ENCODE data around the gene AEBP2.
"Not testable (repeated sequence)": the region's sequence is repeated elsewhere in the genome, so short reads cannot be mapped to it uniquely, and the experiment has no call there.

The AEBP2 gene

GRCh38 chr12:19458733-19459132, 19.4 kb downstream of the AEBP2 start:
- DNase-seq = no peak

DNA sequence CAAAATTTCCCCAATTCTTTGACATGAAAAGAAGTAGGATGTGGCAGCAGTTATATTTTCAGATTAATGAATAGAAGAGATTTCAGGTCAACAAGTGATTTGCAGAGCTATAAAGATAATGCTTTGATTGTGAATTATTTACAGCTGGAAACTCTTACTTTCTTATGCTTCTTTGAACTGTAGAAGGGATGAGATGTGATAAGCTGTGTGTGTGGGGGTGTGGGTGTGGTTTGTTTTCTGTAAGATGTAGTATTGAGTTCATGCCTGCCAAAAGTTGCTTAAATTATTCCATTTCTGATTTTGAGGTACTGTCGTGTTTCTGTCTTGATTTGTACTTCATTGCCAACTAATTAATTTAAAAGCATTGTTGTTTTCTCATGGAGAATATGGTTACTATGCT, 22.7 kb downstream of the AEBP2 start:
- no peak for DNase-seq

DNA sequence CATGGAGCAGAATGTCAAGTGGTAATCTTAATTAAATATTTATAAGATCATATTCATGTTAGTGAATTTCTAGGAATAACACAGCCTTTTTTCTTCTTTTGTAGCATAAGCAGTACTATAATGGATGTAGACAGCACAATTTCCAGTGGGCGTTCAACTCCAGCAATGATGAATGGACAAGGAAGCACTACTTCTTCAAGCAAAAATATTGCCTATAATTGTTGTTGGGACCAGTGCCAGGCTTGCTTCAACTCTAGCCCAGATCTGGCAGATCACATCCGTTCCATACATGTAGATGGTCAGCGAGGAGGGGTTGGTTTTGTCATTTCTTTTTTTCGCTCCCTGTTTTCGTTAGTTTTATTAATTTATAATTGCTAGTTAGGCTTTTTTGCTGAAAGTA, 23.1 kb downstream of the AEBP2 start:
- no peak for DNase-seq

GRCh38 chr12:19464192-19464580, 24.9 kb downstream of the AEBP2 start:
- no peak for DNase-seq

- no peak for DNase-seq
Measured at GRCh38 chr12:19465711-19466110, 26.4 kb downstream of the AEBP2 start.

DNA sequence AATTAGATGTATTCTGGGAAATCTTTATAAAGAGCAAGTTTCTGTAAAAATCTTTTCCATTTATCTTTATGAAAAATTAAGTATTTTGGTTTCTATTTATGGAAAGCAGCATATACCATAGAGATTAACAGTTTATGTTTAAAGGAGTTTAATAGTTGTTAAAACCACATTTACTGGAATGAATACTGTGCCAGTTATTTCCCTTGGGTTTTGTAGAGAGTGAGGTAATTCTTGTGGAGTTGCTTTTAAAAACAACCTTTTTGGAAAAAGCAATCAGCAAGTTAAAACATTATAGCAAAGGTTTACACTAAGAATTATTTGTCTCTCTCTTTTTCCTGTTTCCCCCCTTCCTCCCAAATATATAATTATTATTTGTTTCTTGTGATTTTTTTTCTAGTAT, 34.9 kb downstream of the AEBP2 start:
- no peak for DNase-seq

GRCh38 chr12:19475884-19476505, 36.7 kb downstream of the AEBP2 start:
- not testable (repeated sequence) for DNase-seq

DNA sequence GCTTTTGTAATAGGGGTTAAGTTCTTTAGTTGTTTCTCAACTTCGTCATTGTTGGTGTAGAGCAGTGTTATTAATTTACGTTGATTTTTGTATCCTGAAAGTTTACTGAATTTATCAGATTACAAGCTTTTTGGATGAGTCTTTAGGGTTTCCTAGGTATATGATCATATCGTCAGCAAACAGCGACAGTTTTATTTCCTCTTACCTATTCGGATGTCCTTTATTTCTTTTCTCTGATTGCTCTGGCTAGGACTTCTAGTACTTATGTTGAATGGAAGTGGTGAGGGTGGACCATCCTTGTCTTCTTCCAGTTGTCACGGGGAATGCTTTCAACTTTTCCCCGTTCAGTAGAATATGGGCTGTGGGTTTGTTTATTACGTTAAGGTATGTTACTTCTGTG, 37.8 kb downstream of the AEBP2 start:
- DNase-seq = no peak

DNA sequence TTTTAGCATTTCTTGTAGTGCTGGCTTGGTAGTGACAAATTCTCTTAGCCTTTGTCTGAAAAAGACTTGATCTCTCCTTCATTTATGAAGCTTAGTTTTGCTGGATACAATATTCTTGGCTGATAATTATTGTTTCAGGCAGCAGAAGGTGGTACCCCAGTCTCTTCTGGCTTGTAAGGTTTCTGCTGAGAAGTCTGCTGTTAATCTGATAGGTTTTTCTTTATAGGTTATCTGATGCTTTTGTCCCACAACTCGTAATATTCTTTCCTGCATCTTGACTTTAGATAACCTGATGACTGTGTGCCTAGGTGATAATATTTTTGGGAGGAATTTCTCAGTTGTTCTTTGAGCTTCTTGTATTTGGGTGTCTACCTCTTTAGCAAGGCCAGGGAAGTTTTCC, 41.2 kb downstream of the AEBP2 start:
- DNase-seq = no peak

DNA sequence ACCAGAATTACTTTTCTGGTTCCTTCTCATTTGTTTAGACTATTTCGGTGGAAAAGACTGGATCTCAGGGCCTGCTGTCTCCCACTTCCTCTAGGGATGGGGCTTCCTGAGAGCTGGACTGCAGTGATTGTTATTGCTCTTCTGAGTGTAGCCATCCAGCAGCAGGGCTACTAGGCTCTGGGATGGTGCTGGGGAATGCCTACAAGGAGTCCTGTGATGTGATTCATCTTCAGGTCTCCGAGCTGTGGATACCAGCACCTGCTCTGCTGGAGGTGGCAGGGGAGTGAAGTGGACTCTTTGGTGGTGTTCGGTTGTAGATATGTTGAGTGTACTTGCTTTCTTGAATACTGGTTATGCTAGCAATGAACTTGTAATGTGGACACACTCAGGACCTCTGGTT, 42.7 kb downstream of the AEBP2 start:
- DNase-seq = no peak

DNA sequence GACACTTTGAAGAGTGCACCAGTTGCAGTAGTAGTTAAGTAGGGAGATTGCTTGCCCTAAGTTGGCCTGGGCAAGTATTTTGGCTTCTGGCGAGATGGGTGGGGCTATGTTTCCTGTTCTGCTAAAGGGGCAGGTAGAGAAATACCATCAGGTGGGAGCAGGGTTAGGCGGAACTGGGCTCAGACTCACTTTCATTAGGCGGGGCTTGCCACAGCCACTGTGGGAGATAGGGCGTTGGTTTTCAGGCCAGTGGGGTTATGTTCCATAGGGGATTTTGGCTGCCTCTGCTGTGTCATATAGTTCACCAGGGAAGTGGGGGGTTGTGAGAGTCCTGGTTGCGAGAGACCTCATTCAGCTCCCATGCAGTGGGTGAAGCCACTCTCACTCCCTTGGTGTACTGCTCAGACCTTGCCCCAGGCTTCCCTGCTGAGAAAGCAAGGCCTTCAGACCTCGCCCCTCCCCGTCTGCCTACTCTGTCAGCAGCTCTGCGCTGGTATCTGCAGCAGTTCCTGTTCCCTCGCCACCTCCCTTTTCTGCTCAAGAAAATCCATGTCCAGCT, 43.3 kb downstream of the AEBP2 start:
- DNase-seq = no peak

GRCh38 chr12:19483727-19484126, 44.4 kb downstream of the AEBP2 start:
- DNase-seq = no peak

GRCh38 chr12:19484738-19485137, 45.4 kb downstream of the AEBP2 start:
- DNase-seq = no peak

- no peak for DNase-seq
Measured at GRCh38 chr12:19485240-19485639, 45.9 kb downstream of the AEBP2 start.

DNA sequence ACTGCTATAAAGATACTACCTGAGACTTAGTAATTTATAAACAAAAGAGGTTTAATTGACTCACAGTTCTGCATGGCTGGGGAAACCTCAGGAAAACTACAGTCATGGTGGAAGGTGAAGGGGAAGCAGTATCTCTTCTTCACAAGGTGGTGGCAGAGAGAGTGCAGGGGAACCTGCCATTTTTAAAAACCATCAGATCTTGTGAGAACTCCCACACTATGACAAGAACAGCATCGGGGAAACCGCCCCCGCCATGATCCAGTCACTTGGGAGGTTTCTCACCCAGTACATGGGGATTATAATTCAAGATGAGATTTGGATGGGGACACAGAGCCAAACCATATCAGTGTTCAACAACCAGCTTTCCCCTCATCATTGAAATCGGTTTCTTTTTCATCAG, 49.9 kb downstream of the AEBP2 start:
- no peak for DNase-seq

DNA sequence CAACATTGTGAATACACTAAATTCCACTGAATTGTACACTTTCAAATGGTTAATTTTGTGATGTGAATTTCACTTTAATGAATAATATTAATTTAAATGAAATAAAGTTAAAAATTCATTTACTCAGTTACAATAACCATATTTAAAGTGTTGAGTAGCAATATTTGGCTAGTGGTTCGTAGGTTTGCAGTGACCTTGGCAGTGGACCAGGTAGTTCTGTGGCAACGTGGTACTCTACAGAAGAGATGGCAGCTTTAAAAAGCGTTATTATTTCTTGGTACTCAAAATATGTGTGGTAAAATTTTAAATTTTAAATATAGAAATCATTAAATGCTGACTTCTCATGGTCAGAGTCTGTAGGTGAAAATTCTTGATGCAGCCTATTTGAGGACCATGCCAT, 51.6 kb downstream of the AEBP2 start:
- no peak for DNase-seq

DNA sequence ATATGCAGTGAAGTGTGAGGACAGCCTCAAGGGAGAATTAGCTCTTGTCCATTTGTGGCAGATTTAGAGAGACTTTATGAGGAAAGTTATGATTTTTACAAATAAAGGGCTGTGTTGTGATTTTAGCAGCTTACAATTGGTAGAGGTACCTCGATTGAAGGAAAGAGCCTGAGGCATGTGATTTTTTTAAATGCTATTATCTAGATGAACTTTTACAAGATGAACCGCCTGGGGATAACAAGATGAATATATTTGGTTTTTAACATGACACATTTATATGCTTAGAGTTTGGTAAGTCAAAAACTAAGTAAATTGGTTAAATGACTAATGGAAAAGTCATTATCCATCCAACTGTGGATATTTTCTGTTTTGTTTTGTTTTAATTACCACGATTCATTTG, 52.6 kb downstream of the AEBP2 start:
- DNase-seq = no peak

DNA sequence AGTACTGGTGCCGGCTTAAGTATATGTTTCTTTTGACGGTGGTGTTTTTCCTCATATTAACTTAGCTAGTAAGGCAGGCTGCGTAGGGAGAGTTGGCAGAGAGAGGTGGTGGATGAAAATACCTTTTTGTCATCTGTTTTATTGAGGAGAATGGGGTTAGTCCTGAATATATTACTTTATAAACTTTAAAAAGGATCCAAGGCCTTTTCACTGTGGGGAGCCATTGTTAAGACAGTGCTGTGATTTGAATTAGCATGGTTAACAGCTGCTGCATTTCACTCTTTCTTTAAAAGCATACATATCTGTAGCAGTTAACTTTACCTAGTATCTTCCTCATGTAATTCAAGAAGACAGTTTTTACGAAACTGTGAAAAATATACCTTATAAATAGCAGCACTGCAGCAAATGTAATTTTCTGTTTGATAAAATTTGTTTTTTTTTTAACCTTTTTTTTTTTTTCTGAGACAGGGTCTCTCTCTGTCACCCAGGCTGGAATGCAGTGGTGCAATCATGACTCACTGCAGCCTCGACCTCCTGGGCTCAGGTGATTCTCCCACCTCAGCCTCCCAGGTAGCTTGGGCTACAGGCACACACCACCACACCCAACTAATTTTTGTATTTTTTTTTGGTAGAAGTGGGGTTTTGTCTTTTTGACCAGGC, 57.1 kb downstream of the AEBP2 start:
- DNase-seq = no peak

DNA sequence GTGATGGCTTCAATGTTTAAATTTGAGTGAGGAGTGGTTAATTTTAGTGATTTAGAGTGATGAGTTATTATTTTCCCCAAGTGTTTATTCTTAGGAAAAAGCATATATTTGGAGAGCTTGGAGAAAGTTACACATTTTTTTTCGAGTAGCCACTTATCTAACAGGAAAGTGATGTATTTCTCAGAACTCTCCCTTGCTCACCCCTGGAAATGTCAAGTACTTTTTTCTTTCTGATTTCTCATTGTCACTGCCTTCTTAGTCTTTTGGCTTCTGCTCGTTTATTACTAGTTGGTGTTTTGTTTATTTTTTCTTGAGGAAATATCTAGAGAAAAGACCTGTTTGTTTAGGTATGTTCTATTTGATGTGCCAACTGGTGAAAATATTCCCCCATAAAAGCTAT, 58.8 kb downstream of the AEBP2 start:
- DNase-seq = no peak

- DNase-seq = no peak
Measured at GRCh38 chr12:19499030-19499429, 59.7 kb downstream of the AEBP2 start.

DNA sequence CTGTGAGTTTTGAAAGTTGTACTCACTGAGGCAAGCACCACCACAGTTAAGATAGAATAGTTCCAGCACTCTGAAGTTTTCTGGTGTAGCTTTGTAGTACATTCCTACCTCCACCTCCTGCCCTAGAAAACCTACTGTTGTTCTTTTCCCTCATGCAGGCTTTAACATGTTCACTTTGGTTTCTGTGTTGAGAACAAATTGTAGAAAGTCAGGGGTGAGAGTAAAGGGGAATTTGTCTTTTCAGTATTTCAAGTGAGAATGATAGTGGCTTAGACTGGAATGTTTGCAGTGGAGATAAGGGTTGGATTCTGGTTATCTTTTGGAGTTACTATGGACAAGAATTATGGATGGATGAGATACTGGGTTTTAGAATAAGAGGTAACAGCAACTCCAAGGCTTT, 67.2 kb downstream of the AEBP2 start:
- DNase-seq = no peak

DNA sequence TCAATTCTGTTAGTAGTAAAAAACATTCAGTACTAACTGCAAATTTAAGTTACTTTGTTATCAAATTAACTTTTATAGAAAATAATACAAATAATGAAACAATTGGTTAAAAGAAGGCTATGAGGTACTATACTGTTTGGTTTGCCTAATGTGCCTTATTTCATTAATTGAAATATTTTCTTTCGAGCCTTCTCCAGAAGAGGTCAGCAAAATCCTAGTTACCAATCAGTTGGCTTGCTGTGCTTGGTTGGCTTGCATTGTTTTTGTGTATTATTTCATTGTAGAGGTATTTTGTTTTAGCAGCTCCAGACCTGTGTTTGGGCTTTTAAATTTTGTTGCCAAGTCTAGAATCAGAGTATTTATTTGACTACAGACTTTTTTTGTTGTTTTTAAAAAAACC, 68.5 kb downstream of the AEBP2 start:
- no peak for DNase-seq

- DNase-seq = no peak
Measured at GRCh38 chr12:19510461-19510860, 71.2 kb downstream of the AEBP2 start.

- DNase-seq = no peak
Measured at GRCh38 chr12:19515179-19515578, 75.9 kb downstream of the AEBP2 start.

DNA sequence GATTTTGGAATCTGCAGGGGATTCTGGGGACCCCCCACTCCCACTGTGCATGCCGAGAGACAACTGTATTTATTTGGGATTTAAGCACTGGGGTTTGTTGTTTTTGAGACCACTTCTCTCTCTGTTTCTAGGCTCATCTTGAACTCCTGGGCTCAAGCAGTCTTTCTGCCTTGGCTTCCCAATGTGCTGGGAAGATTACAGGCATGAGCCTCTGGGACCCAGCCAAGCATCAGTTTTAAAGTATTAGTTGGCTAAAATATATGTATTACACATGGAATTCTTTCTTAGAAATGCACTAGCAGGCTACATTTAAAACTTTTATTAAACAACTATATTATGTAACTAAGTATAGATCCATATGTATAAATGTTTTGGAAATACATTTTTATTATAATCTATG, 78.3 kb downstream of the AEBP2 start:
- no peak for DNase-seq

All from activated naive CD4-positive, alpha-beta T cell (primary cell).